ENCODE data around the gene LDHD. TPM values are rescaled to one million over a fixed set of nuclear protein-coding genes. Genes with fewer than 3 reads are reported as not detected.

The LDHD gene
- 10 to 100 TPM in 2 of 4 donors, 1 to 10 TPM in 2; 5.1 to 12.8 (median 8.6) TPM for total RNA-seq

DNA sequence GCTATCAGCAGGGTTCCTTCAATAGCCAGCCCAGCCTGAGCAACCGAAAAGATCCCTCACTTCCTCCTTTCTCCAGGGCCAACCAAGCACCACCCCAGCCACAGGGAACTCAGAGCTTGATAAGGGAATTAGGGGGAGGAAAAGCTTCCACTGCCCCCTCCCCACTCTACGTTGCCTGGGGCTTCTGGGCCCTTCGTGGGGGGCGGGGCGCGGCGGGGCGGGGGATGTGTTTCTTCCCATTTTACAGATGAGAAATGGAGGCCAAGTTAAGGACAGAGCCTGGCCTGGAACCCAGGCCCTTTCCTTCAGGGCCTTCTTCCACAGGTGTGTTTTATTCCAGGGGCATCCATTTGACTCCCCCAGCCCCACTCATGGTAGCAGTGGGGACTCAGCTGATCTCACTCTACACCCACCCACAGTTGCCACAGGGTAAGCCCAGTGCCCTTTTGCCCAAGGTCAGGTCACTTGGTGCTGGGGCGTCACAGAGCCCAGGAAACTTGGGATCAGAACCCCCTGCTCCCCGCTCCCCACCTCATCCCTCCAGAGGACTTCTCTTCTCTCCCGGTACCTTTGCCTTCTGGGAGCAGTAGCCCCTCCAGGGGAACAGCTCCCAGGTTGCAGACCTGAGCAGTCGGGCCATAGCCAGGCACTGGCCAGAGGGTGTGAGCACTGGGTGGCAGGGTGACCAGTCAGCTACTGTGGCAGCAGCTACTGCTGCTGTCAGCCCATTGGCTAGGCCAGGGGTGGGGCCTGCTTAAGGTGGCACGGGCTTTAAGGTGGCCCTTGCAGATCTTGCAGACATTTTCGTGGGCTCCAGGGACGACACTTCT, at the start of gene LDHD:
TSS of gene LDHD (minus strand) at position 700 of the 830 bp plus-strand sequence. CDS start at position 640, 60 bp downstream.
- WGBS, 2 donors (ENCODE audit: low coverage in 1 of 2) = 38 to 57% methylated on average over 2 to 3 of the region's 15 CpGs
- peak within 1 kb of the TSS in 3 of 4 donors; percentile 39 to 77 (median 70) for H3K27ac ChIP-seq

DNA sequence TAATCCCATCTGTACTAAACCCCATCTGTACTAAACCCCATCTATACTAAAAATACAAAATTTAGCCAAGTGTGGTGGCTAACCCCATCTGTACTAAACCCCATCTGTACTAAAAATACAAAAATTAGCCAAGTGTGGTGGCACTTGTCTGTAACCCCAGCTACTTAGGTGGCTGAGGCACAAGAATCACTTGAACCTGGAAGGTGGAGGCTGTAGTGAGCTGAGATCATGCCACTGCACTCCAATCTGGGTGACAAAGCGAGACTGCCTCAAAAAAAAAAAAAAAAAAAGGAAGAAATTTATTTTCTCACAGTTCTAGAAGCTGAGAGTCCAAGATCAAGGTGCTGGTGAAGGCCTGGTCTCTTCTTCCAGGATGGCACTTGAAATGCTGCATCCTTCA, 43.8 kb upstream of the LDHD start:
- TF ChIP-seq EP300 (IDR thresholded peaks at IDR 0.05) (no peak), POLR2A (IDR thresholded peaks at IDR 0.05) (no peak), POLR2AphosphoS5 (IDR thresholded peaks at IDR 0.05) (no peak)
- TF ChIP-seq, protein P1, sequence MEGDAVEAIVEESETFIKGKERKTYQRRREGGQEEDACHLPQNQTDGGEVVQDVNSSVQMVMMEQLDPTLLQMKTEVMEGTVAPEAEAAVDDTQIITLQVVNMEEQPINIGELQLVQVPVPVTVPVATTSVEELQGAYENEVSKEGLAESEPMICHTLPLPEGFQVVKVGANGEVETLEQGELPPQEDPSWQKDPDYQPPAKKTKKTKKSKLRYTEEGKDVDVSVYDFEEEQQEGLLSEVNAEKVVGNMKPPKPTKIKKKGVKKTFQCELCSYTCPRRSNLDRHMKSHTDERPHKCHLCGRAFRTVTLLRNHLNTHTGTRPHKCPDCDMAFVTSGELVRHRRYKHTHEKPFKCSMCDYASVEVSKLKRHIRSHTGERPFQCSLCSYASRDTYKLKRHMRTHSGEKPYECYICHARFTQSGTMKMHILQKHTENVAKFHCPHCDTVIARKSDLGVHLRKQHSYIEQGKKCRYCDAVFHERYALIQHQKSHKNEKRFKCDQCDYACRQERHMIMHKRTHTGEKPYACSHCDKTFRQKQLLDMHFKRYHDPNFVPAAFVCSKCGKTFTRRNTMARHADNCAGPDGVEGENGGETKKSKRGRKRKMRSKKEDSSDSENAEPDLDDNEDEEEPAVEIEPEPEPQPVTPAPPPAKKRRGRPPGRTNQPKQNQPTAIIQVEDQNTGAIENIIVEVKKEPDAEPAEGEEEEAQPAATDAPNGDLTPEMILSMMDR (IDR thresholded peaks at IDR 0.05) = no peak
- H3K9me3 ChIP-seq = no peaks in the 10 kb centered on the region
- no peaks in the 10 kb centered on the region for H3K27me3 ChIP-seq
- H3K4me3 ChIP-seq = no peak overlapping the region
- ATAC-seq = no peak
- no peaks in the 10 kb centered on the region for H3K4me1 ChIP-seq
- peaks cover 0 to 39% of the 10 kb centered on the region in 2 donors for H3K36me3 ChIP-seq
- H3K27ac ChIP-seq = no peak overlapping the region
- WGBS, 2 donors (ENCODE audit: low coverage in 1 of 2) = no CpG with 5 or more reads among the region's 1 CpG

More for the DNA sequence above, at the start of gene LDHD:
- Histone ChIP-seq H3K27me3 (no peaks in the 10 kb centered on the region), H3K4me1 (peaks cover 0 to 44% (median 11%) of the 10 kb centered on the region in 3 donors), H3K36me3 (peaks cover 0 to 10% of the 10 kb centered on the region in 2 donors), H3K4me3 (peak within 1 kb of the TSS; percentile 42 to 61), H3K9me3 (peaks cover 0 to 3% (median 0%) of the 10 kb centered on the region in 3 donors)
- peak; percentile 86 for TF ChIP-seq POLR2AphosphoS5 (IDR thresholded peaks at IDR 0.05)
- TF ChIP-seq, protein P1 (IDR thresholded peaks at IDR 0.05) = no peak
- TF ChIP-seq POLR2A (IDR thresholded peaks at IDR 0.05) = peak; percentile 62 to 75
- peak; percentile 98 for ATAC-seq

DNA sequence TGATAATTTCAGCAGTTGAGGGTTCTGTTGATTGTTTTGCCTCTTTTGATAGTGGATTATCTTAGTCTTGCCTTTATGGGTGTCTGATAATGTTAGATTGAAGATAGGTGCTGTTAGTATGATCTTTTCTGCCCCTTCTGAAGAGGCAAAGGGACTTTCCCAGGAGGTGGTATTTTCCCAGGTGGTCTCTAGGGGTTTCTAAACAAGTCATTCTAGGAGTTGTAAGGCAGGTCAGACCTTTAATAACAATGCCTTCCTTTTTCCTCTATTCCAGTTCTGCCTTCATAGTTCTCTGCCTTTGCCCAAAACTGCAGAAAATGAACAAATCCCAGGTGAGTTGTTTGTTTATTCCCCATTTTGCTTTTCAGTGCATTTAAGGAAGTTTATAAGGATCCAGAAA, 36.1 kb upstream of the LDHD start:
- H3K27me3 ChIP-seq = no peaks in the 10 kb centered on the region
- peaks cover 0 to 44% of the 10 kb centered on the region in 2 donors for H3K36me3 ChIP-seq
- TF ChIP-seq, protein P1 (IDR thresholded peaks at IDR 0.05) = no peak
- TF ChIP-seq EP300 (IDR thresholded peaks at IDR 0.05) (no peak), POLR2AphosphoS5 (IDR thresholded peaks at IDR 0.05) (no peak), POLR2A (IDR thresholded peaks at IDR 0.05) (no peak)
- H3K4me1 ChIP-seq = peaks cover 0 to 12% (median 0%) of the 10 kb centered on the region in 3 donors
- no peak overlapping the region for H3K4me3 ChIP-seq
- no peak overlapping the region for H3K27ac ChIP-seq
- no peak for ATAC-seq
- H3K9me3 ChIP-seq = peaks cover 0 to 19% (median 0%) of the 10 kb centered on the region in 3 donors

DNA sequence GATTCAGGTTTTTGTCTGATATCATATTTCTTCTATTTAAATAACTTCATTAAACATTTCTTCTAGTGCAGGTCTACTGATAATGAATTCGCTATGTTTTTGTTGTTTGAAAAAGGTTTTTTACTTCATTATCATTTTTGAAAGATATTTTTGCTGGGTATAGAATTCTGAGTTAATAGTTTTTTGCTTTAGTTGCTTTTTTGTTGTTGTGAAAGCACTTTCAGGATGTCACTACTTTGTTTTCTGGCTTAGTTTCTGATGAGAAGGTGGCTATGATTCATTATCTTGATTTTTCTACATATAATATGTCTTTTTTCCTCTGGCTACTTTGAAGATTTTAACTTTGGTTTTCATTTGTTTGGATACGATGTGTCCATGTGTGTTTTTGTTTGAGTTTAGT, 35.2 kb upstream of the LDHD start:
- H3K9me3 ChIP-seq = peaks cover 0 to 19% (median 0%) of the 10 kb centered on the region in 3 donors
- 45 to 63% methylated on average over 2 of the region's 2 CpGs for WGBS, 2 donors (ENCODE audit: low coverage in 1 of 2)
- no peak for ATAC-seq
- H3K4me3 ChIP-seq = no peak overlapping the region
- H3K4me1 ChIP-seq = peaks cover 0 to 12% (median 0%) of the 10 kb centered on the region in 3 donors
- H3K27me3 ChIP-seq = no peaks in the 10 kb centered on the region
- no peak overlapping the region for H3K27ac ChIP-seq
- TF ChIP-seq POLR2A (IDR thresholded peaks at IDR 0.05) (no peak), EP300 (IDR thresholded peaks at IDR 0.05) (no peak), POLR2AphosphoS5 (IDR thresholded peaks at IDR 0.05) (no peak)
- TF ChIP-seq, protein P1 (IDR thresholded peaks at IDR 0.05) = no peak
- peaks cover 0 to 43% of the 10 kb centered on the region in 2 donors for H3K36me3 ChIP-seq
